ENCODE results near the gene PNMA5.
"Not testable (repeated sequence)": the region's sequence is repeated elsewhere in the genome, so short reads cannot be mapped to it uniquely, and the experiment has no call there.

Gene PNMA5

GRCh38 chrX:152993933-152994332, at the start of gene PNMA5:
Gene PNMA5, minus strand, starts transcription at chrX:152994116. Its CDS starts 2,518 bp downstream, at chrX:152991598.
- FAIRE-seq, result no peak

GRCh38 chrX:153032397-153033118, 38.6 kb upstream of the PNMA5 start:
- FAIRE-seq, result no peak

GRCh38 chrX:153030801-153031200, 36.9 kb upstream of the PNMA5 start:
- no peak for FAIRE-seq

- FAIRE-seq, result no peak
These were observed 36.0 kb upstream of the PNMA5 start for GRCh38 chrX:153029875-153030274.

- no peak for FAIRE-seq
These were observed 35.2 kb upstream of the PNMA5 start for GRCh38 chrX:153029162-153029561.

GRCh38 chrX:153028487-153028886, 34.6 kb upstream of the PNMA5 start:
- not testable (repeated sequence) for FAIRE-seq

GRCh38 chrX:153026501-153026900, 32.6 kb upstream of the PNMA5 start:
- FAIRE-seq, result not testable (repeated sequence)

GRCh38 chrX:153019166-153019565, 25.2 kb upstream of the PNMA5 start:
- FAIRE-seq, result no peak

GRCh38 chrX:153017174-153017573, 23.3 kb upstream of the PNMA5 start:
- not testable (repeated sequence) for FAIRE-seq

- FAIRE-seq, result no peak
These were observed 10.9 kb upstream of the PNMA5 start for GRCh38 chrX:153004780-153005179.

- FAIRE-seq, result no peak
These were observed 10.1 kb upstream of the PNMA5 start for GRCh38 chrX:153003981-153004380.

- not testable (repeated sequence) for FAIRE-seq
These were observed 8.3 kb upstream of the PNMA5 start for GRCh38 chrX:153002182-153002581.

GRCh38 chrX:152997337-152997736, 3.4 kb upstream of the PNMA5 start:
- no peak for FAIRE-seq

- FAIRE-seq, result no peak
These were observed 1.8 kb downstream of the PNMA5 start for GRCh38 chrX:152992115-152992514.

- no peak for FAIRE-seq
These were observed 2.8 kb downstream of the PNMA5 start for GRCh38 chrX:152991123-152991522.

GRCh38 chrX:152989292-152989658, 4.6 kb downstream of the PNMA5 start:
- no peak for FAIRE-seq

- FAIRE-seq, result no peak
These were observed 5.2 kb downstream of the PNMA5 start for GRCh38 chrX:152988536-152989291.

- no peak for FAIRE-seq
These were observed 6.1 kb downstream of the PNMA5 start for GRCh38 chrX:152987801-152988200.

- not testable (repeated sequence) for FAIRE-seq
These were observed 6.8 kb downstream of the PNMA5 start for GRCh38 chrX:152987156-152987555.

- FAIRE-seq, result not testable (repeated sequence)
These were observed 8.5 kb downstream of the PNMA5 start for GRCh38 chrX:152985383-152985782.

GRCh38 chrX:152968193-152968592, 25.7 kb downstream of the PNMA5 start:
- FAIRE-seq, result no peak

GRCh38 chrX:152960115-152960514, 33.8 kb downstream of the PNMA5 start:
- FAIRE-seq, result no peak

GRCh38 chrX:152959626-152960025, 34.3 kb downstream of the PNMA5 start:
- FAIRE-seq, result no peak

All from endometrium (tissue), 2 donors.